Cerebellar nuclear complex (tissue), 1 donor: ENCODE measurements around the gene PPP1R14C.

ENCODE experiments used
- DNase-seq, 2 experiments: peaks; one replicate each; lab custom pipeline; 2025; lab: John Stamatoyannopoulos, UW

PPP1R14C gene

GRCh38 chr6:150195996-150196417 is 53.2 kb downstream of the PPP1R14C start:
- DNase-seq, result no peak

DNA sequence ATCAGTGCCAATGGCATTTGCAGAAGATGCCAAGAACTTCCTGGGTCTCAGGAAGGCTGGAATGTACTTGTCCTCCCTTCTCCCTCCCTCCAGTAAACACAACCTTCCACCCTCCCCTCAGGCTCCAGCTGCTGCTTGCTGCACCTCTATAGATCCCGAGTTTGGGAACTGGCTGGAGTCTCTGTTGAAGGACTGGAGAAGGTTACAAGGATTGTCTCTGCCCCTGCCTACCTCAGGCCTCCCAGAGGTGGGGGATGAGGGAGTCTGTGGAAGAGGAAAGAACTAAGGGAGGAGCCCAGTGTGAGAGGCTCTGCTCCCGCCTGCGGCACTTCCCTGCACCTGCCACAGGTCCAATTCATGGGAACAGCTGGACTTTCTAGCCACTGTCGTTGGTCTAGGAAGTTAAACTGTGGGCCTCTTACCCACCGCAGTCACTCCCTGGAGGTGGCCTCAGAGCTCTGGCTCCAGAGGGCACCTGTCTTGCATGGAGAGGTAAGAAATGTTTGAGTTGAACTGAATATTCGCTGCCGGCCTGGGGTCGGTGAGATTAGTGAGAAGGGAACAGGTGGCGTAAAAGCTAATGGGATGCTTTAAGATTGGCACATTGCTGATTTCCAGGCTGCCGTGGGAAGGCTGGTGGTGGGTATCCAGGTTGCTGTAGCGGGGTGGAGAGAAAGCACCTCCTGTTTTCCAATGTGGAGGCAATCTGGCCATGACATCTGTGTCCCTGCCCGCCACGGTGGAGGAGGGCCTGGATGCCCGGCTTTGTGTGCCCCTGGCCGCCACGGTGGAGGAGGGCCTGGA is 54.3 kb downstream of the PPP1R14C start:
- DNase-seq, result no peak

- DNase-seq, result peak; percentile 46 to 51
Observed at GRCh38 chr6:150198532-150198931, 55.7 kb downstream of the PPP1R14C start.

- DNase-seq, result no peak
Observed at GRCh38 chr6:150199241-150199640, 56.4 kb downstream of the PPP1R14C start.

GRCh38 chr6:150200428-150201100 is 57.7 kb downstream of the PPP1R14C start:
- DNase-seq, result no peak

DNA sequence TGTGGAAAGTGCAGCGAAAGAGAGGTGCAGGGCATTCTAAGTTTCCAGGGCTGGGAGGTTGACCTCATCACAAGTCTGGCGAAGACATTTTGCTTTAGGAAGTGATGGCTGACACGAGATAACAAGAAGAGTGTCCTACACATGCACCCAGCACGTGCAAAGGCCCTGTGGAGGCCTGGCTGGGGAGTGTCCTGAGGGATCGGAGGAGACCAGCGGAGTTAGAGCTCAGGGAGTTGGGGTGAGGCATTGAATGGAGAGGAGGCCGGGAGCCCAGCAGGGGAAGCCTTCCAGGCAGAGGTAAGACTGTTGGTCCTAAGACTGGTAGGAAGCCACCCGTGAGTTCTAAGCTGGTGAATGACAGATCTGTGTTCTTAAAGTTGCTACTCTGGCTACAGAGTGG is 58.4 kb downstream of the PPP1R14C start:
- no peak for DNase-seq

DNA sequence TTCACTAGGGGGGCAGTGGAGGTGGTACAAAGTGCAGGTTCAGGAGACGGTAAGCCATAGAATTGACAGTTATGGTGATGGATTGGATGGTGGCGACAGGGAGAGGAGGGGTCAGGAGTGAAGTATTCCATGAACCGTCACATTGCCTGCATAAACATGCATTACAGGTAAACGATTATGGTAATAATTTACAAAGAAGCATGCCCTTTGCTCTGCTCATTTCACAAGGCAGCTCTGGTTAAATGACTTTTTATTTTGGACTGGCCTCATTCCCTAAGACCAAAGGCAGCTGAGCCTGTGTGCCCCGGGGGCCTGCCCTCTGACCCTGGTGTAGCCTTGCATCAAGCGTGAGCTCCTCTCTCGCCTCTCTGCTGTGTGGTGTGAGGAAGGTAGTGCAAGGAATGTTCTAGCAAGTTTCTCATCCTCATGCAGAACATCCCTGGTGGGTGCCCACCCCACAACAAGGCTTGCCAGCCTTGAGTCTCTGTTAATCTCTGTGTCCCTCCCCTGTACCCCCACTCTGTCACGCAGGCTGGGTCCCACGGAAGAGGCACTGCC is 59.0 kb downstream of the PPP1R14C start:
- no peak for DNase-seq

- DNase-seq, result no peak
Observed at GRCh38 chr6:150202404-150202803, 59.6 kb downstream of the PPP1R14C start.

GRCh38 chr6:150202934-150203333 is 60.1 kb downstream of the PPP1R14C start:
- no peak for DNase-seq

- DNase-seq, result no peak
Observed at GRCh38 chr6:150203378-150203777, 60.5 kb downstream of the PPP1R14C start.

GRCh38 chr6:150203871-150204545 is 61.2 kb downstream of the PPP1R14C start:
- DNase-seq, result no peak

DNA sequence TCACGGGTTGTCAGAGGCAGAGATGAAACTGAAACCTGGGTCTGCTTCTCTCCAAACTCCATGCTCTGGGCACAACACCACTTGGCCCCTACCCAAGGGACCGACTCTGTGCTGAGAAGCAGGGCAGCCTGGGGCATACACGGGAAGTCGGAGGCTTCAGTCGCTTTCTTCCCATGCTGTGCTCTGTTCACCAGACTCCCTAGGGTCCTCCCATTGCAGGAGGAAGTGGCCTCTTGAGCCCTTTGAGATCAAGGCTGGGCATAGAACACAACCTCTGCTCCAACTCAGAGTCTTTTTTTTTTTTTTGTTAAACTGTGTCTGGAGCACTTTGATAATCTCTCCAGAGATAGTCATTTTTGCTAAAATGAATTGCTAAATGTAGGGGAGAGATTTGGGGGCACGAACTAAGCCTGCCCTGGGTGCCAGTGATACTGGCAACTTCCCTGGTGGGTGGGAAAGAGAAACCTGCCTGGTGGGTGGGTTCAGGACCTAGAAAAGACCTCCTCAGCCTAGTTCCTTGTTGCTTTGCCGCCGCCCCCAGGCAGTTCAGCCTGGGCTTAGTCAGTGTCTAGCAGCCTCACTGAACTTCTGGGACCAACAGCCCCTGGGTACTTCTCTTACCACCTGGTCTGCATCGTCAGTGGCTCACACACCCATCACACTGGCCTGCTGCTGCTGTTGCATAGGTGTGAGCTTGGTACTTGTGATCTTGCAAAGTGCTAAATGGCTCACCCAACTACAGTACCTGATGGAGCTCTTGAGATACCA is 62.0 kb downstream of the PPP1R14C start:
- no peak for DNase-seq

DNA sequence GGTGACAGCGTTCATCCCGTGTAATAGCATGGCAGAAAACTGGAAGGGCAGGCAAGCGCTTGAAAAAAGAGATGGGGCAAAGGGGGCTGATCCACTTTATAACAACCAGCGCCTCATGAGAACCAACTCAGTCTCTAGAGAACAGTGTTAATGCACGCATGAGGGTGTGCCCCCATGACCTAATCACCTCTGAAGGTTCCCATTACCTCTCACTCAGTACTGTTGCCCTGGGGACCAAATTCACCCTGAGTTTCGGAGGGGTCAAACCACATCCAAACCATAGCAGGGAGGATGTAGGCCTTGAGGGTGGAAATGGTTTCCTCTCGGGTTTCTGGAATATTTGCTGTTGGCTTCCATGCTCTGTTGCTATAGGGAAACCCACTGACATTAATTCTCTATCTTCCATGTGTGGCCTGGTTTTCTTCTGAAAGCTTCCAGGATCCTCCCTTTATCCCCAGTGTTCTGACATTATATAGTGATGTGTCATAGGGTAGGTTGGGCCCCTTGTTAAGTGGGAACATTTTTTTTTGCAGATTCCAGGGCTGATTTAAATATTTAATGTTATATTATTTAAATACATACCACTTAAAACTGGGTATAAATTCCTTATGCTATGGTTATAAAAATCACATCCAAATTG is 65.2 kb downstream of the PPP1R14C start:
- DNase-seq, result no peak

GRCh38 chr6:150208611-150209352 is 65.9 kb downstream of the PPP1R14C start:
- DNase-seq, result peak in 1 of 2 experiments; percentile 45

GRCh38 chr6:150209415-150209814 is 66.6 kb downstream of the PPP1R14C start:
- no peak for DNase-seq

DNA sequence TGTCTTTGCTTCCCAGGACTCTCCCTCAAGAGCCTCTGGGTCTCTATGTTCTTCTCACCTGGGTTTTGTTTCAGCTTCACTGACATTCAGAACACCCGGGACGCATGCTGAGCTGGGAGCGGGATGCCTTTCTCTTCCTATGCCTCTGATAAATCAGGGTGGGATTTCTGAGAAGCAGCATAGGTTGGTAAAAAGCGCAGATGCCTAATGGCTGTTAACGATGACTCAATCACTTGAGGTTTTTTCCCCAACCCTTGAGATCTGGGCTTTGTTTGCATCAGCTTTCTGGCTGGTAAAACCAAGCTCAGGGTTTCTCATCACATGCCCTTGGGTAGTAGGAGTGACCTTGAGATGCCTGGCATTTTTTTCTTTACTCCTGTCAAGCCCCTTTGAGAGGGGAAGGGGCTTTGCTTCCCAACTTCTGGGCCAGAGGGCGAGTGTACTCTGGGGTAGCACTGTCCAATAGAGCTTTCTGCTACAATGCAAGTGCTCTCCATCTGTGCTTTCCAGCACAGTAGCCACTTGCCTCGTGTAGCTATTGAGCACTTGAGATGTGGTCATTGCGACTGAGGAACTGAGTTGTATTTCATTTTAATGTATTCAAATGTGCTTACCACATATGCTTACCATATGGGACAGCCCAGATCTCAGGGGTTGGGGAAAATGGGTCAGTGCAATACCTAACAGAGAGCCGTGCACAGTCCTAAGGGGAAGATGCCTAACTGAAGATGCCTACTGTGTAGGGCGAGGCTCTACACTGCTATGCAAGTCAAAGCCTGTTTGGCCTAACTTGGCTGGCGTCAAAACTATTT is 69.1 kb downstream of the PPP1R14C start:
- DNase-seq, result no peak

DNA sequence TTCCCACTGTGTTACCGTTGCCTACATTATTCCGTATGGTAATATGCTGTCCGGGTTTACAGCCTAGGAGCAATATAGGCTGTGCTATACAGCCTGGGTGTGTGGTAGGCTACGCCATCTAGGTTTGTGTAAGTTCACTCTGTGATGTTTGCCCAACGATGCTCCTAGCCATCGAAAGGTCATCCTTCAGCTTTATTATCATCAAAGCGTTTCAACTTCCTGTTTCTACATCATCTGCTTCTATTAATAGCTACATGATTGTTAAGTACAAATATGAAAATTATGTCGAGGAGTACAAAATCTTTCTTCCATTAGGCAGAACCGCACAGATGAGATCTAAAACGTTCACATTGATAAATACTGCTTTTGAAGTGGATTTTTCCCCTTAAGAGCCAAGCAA is 69.9 kb downstream of the PPP1R14C start:
- DNase-seq, result no peak

GRCh38 chr6:150213301-150213700 is 70.5 kb downstream of the PPP1R14C start:
- no peak for DNase-seq

DNA sequence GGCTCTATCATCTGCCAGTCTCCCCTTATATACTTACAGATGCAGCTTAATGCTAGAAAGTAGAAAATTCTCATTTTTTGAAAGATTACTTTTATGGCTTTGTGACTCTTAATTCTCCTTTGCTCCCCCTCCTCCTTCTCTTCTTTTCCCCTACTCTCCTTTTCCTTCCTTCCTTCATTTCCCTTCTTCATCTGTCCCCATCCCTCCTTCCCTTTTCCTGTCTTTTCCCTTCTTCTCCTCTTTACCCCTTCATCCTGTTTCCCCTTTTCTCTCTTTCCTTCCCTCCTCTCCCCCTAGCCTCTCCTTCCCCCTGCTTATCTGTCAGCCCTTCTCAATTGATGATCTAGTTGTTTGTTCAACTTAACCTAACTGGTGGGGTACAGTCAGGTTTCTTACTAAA is 71.5 kb downstream of the PPP1R14C start:
- DNase-seq, result no peak
